Mammary epithelial cell (primary cell): ENCODE data around the gene CTU1.

Source experiments
- EZH2 ChIP-seq: IDR thresholded peaks from 2 replicates; pipeline ENCODE4 v1.6.1; 2012; ENCODE audit warnings: low read length, inconsistent platforms, borderline replicate concordance
- TF ChIP-seq, protein P1 (sequence below), 2 donors: IDR thresholded peaks in 1 of 2; conservative IDR thresholded peaks in 1 of 2; 2 replicates each; pipeline ENCODE4 v1.5.1; 2011 to 2012; ENCODE audit warnings: inconsistent platforms in 2 of 2, low read length in 2 of 2, mild to moderate bottlenecking in 2 of 2, control low read depth in 1 of 2, low read depth in 1 of 2; ENCODE audit not compliant: insufficient read depth in 1 of 2; ENCODE audit errors: extremely low read depth in 1 of 2

GRCh38 chr19:51090471-51090870, 17.7 kb downstream of the CTU1 start:
- TF ChIP-seq, protein P1, sequence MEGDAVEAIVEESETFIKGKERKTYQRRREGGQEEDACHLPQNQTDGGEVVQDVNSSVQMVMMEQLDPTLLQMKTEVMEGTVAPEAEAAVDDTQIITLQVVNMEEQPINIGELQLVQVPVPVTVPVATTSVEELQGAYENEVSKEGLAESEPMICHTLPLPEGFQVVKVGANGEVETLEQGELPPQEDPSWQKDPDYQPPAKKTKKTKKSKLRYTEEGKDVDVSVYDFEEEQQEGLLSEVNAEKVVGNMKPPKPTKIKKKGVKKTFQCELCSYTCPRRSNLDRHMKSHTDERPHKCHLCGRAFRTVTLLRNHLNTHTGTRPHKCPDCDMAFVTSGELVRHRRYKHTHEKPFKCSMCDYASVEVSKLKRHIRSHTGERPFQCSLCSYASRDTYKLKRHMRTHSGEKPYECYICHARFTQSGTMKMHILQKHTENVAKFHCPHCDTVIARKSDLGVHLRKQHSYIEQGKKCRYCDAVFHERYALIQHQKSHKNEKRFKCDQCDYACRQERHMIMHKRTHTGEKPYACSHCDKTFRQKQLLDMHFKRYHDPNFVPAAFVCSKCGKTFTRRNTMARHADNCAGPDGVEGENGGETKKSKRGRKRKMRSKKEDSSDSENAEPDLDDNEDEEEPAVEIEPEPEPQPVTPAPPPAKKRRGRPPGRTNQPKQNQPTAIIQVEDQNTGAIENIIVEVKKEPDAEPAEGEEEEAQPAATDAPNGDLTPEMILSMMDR (conservative IDR thresholded peaks at IDR 0.05 in 1 of 2, IDR thresholded peaks at IDR 0.05 in 1 of 2; ENCODE audit: extremely low read depth in 1 of 2, insufficient read depth in 1 of 2, low read depth in 1 of 2, low read length in 2 of 2), result no peak
- TF ChIP-seq EZH2, result no peak
